ENCODE results near the gene SCLY.

Gene SCLY

GRCh38 chr2:238075397-238075796, 14.6 kb downstream of the SCLY start:
- no peak for DNase-seq

GRCh38 chr2:238077292-238077691, 16.5 kb downstream of the SCLY start:
- DNase-seq: no peak

- no peak for DNase-seq
Observed at GRCh38 chr2:238079874-238080327, 19.1 kb downstream of the SCLY start.

GRCh38 chr2:238080518-238080917, 19.7 kb downstream of the SCLY start:
- DNase-seq: no peak

- no peak for DNase-seq
Observed at GRCh38 chr2:238081150-238081549, 20.3 kb downstream of the SCLY start.

GRCh38 chr2:238081561-238081960, 20.8 kb downstream of the SCLY start:
- no peak for DNase-seq

GRCh38 chr2:238082151-238082550, 21.4 kb downstream of the SCLY start:
- DNase-seq: no peak

GRCh38 chr2:238082827-238083226, 22.0 kb downstream of the SCLY start:
- DNase-seq: no peak

- no peak for DNase-seq
Observed at GRCh38 chr2:238083919-238084318, 23.1 kb downstream of the SCLY start.

GRCh38 chr2:238084761-238085160, 24.0 kb downstream of the SCLY start:
- no peak for DNase-seq

- no peak for DNase-seq
Observed at GRCh38 chr2:238085899-238086298, 25.1 kb downstream of the SCLY start.

- DNase-seq: no peak
Observed at GRCh38 chr2:238087211-238087610, 26.4 kb downstream of the SCLY start.

- DNase-seq: no peak
Observed at GRCh38 chr2:238090887-238091286, 30.1 kb downstream of the SCLY start.

GRCh38 chr2:238091436-238092060, 30.7 kb downstream of the SCLY start:
- DNase-seq: no peak

- DNase-seq: no peak
Observed at GRCh38 chr2:238092486-238093035, 31.8 kb downstream of the SCLY start.

GRCh38 chr2:238093181-238094140, 32.7 kb downstream of the SCLY start:
- no peak for DNase-seq

GRCh38 chr2:238094438-238095022, 33.7 kb downstream of the SCLY start:
- no peak for DNase-seq

GRCh38 chr2:238095143-238095542, 34.3 kb downstream of the SCLY start:
- no peak for DNase-seq

- DNase-seq: no peak
Observed at GRCh38 chr2:238096311-238097011, 35.7 kb downstream of the SCLY start.

- no peak for DNase-seq
Observed at GRCh38 chr2:238097201-238097987, 36.6 kb downstream of the SCLY start.

- DNase-seq: peak; percentile 71
Observed at GRCh38 chr2:238097988-238098871, 37.4 kb downstream of the SCLY start.

Data from activated CD4-positive, alpha-beta T cell treated with anti-CD3 and anti-CD28 coated beads, Interleukin-2, Interleukin-6, amounts not matched to agents 100 ng/mL and 50 ng/mL, durations not matched to agents 16 hours and 8 hours (primary cell).